H4 (cell line): ENCODE data around the gene SHC4. TPM values are rescaled to one million over a fixed set of nuclear protein-coding genes. Genes with fewer than 3 reads are reported as not detected.
"Not testable (repeated sequence)": the region's sequence is repeated elsewhere in the genome, so short reads cannot be mapped to it uniquely, and the experiment has no call there.

Experiments used
- DNase-seq: peaks from one replicate; pipeline ENCODE4 v3.0.0-alpha.2; 2015; ENCODE audit warnings: low spot score
- total RNA-seq: library from RNA; depleted of rRNA; stranded (reverse); fragments of >200 nt; shearing (Covaris generic); gene quantifications from 2 replicates; pipeline ENCODE4 v1.2.3, GENCODE V29; 2014; rRNA removed

The SHC4 gene
- total RNA-seq, 1 experiment from 2014 or later = 0.93 TPM

- DNase-seq = peak; percentile 44
Observed at GRCh38 chr15:48796930-48797329, 166.8 kb downstream of the SHC4 start.

- no peak for DNase-seq
Observed at GRCh38 chr15:48796521-48796920, 167.2 kb downstream of the SHC4 start.

GRCh38 chr15:48795901-48796300, 167.8 kb downstream of the SHC4 start:
- no peak for DNase-seq

GRCh38 chr15:48794697-48795134, 169.0 kb downstream of the SHC4 start:
- DNase-seq = peak; percentile 15

GRCh38 chr15:48792408-48792807, 171.3 kb downstream of the SHC4 start:
- DNase-seq = no peak

- not testable (repeated sequence) for DNase-seq
Observed at GRCh38 chr15:48790466-48791115, 173.1 kb downstream of the SHC4 start.

- no peak for DNase-seq
Observed at GRCh38 chr15:48785712-48786111, 178.0 kb downstream of the SHC4 start.

- no peak for DNase-seq
Observed at GRCh38 chr15:48785195-48785594, 178.5 kb downstream of the SHC4 start.

- DNase-seq = no peak
Observed at GRCh38 chr15:48784756-48785155, 179.0 kb downstream of the SHC4 start.

GRCh38 chr15:48782911-48783310, 180.8 kb downstream of the SHC4 start:
- no peak for DNase-seq

- DNase-seq = no peak
Observed at GRCh38 chr15:48781481-48782081, 182.1 kb downstream of the SHC4 start.

- DNase-seq = no peak
Observed at GRCh38 chr15:48781017-48781416, 182.7 kb downstream of the SHC4 start.

- DNase-seq = no peak
Observed at GRCh38 chr15:48778331-48778730, 185.4 kb downstream of the SHC4 start.

GRCh38 chr15:48777645-48778330, 185.9 kb downstream of the SHC4 start:
- no peak for DNase-seq

- DNase-seq = no peak
Observed at GRCh38 chr15:48775546-48775945, 188.2 kb downstream of the SHC4 start.

GRCh38 chr15:48774484-48774883, 189.2 kb downstream of the SHC4 start:
- DNase-seq = no peak

Other genes with a start within 250 kb of the SHC4 start
- 6.2 and 9.7 TPM in 2 replicates for gene CEP152, start 152.8 kb downstream of the SHC4 start, total RNA-seq
- 343 and 403 TPM in 2 replicates for gene EID1, start 85.8 kb downstream of the SHC4 start, total RNA-seq
- gene SECISBP2L, start 82.5 kb upstream of the SHC4 start, total RNA-seq = 15.3 and 16.0 TPM in 2 replicates
- 47.8 and 61.5 TPM in 2 replicates for gene COPS2, start 191.7 kb upstream of the SHC4 start, total RNA-seq
- 59.4 and 63.8 TPM in 2 replicates for gene GALK2, start 206.3 kb upstream of the SHC4 start, total RNA-seq